ENCODE measurements around the gene ACAD11. TPM values are rescaled to one million over a fixed set of nuclear protein-coding genes. Genes with fewer than 3 reads are reported as not detected.

ACAD11 gene
- total RNA-seq, 2 experiments from 2014 or later = 11.2 to 11.4 TPM

DNA sequence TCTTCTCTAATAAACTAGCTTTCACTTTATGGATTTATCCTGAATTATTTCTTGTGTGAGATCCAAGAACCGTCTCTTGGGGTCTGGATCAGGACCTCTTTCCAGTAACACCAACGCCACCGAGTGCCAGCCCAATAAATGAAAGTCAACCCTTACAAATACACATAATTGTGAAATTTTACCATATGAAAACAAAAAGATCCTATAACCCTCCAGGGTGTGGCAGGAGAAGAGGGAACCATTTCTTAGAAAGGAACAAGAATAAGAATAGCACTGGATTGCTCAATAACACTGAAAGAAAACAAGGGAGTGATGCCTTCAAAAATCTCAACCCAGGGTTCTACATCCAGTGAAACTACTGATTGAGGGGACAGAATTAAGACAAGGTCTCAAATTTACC, 114.1 kb downstream of the ACAD11 start:
- Mint-ChIP-seq H3K4me3 (no peak overlapping the region), H3K4me1 (ENCODE audit: low read depth) (peaks cover 29% of the 10 kb centered on the region), H3K27ac (no peak overlapping the region), H3K9me3 (no peaks in the 10 kb centered on the region), H3K36me3 (ENCODE audit: low read depth) (peaks cover 8% of the 10 kb centered on the region), H3K27me3 (ENCODE audit: low read depth) (no peaks in the 10 kb centered on the region)
- intact Hi-C loops (cut with micrococcal nuclease) = no loop called here
- no peak for DNase-seq
- CTCF ChIA-PET = no interaction called here

- Mint-ChIP-seq H3K27me3 (ENCODE audit: low read depth) (no peaks in the 10 kb centered on the region), H3K4me1 (ENCODE audit: low read depth) (peaks cover 18% of the 10 kb centered on the region), H3K9me3 (no peaks in the 10 kb centered on the region), H3K27ac (no peak overlapping the region), H3K4me3 (no peak overlapping the region), H3K36me3 (ENCODE audit: low read depth) (peaks cover 11% of the 10 kb centered on the region)
- DNase-seq = no peak
- intact Hi-C loops (cut with micrococcal nuclease) = no loop called here
- CTCF ChIA-PET = no interaction called here
These were observed 115.5 kb downstream of the ACAD11 start for GRCh38 chr3:132544130-132544529.

DNA sequence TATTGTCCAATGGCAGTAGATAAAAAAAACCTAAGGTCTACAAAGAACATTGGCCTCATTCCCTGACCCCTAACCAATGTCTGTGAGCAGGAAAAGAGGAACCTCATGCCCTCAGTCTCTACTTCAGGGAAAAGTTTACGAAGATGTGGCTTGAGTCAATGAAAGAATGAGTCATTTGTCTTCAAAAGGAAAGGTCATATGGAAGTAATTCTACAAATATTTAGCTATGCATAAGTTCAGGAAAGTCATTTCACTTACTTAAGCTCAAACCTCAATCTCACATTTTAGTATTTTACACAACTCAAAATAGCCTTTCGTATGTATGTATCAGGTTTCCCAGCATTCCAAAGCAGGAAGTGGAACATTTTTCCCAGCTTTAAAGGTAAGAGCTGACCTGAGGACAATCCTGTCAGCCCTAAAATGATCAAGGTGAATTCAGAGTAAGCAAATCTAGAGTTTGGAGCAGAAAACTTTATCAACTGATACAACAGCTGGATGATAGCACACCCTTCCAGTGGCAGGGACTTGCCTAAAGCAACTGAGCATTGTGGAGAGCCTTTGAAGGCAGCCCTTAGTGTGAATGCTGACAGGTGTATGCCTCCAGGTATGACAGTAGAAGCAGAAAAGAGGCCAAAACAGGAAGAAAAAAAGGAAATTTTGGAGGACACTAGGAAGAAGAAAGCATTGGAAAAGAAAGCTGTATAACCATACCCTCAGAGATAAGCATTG, 116.4 kb downstream of the ACAD11 start:
- no peak for DNase-seq
- peak overlapping the region; percentile 51 for H3K27ac Mint-ChIP-seq
- peaks cover 14% of the 10 kb centered on the region for H3K36me3 Mint-ChIP-seq (ENCODE audit: low read depth)
- CTCF ChIA-PET = interaction anchor here (0.6 to 1.0 kb wide), 2 partner anchors 11 to 99 kb away, joined by 3 read pairs; no protein-coding TSS in a partner anchor
- intact Hi-C loops (cut with micrococcal nuclease) = no loop called here
- no peaks in the 10 kb centered on the region for H3K27me3 Mint-ChIP-seq (ENCODE audit: low read depth)
- H3K4me3 Mint-ChIP-seq = no peak overlapping the region
- no peaks in the 10 kb centered on the region for H3K9me3 Mint-ChIP-seq
- peaks cover 18% of the 10 kb centered on the region for H3K4me1 Mint-ChIP-seq (ENCODE audit: low read depth)

DNA sequence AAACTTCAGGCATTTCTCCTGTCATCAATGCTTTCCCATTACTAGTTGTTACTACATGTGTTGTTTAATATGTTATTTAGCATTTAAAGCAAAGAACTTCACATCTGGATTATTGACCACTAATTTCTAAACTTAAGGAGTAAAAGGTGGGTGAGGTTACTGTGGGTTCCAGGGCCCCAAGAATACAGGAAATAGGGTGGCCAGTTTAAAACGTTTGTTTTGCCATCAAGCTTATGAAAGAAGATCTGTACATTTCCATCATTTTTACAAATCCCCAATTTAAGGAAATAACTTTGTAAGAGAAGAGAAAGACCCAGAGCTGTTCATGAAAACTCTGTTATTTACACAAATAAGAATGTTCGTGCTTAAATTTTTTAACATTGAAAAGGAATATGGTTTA, 117.0 kb downstream of the ACAD11 start:
- intact Hi-C loops (cut with micrococcal nuclease) = no loop called here
- no peak for DNase-seq
- peak overlapping the region; percentile 18 for H3K27ac Mint-ChIP-seq
- peaks cover 17% of the 10 kb centered on the region for H3K36me3 Mint-ChIP-seq (ENCODE audit: low read depth)
- CTCF ChIA-PET = interaction anchor here (0.6 to 1.0 kb wide), 4 partner anchors 12 to 104 kb away, joined by 3 read pairs; no protein-coding TSS in a partner anchor
- peaks cover 18% of the 10 kb centered on the region for H3K4me1 Mint-ChIP-seq (ENCODE audit: low read depth)
- H3K27me3 Mint-ChIP-seq (ENCODE audit: low read depth) = no peaks in the 10 kb centered on the region
- no peaks in the 10 kb centered on the region for H3K9me3 Mint-ChIP-seq
- H3K4me3 Mint-ChIP-seq = no peak overlapping the region

DNA sequence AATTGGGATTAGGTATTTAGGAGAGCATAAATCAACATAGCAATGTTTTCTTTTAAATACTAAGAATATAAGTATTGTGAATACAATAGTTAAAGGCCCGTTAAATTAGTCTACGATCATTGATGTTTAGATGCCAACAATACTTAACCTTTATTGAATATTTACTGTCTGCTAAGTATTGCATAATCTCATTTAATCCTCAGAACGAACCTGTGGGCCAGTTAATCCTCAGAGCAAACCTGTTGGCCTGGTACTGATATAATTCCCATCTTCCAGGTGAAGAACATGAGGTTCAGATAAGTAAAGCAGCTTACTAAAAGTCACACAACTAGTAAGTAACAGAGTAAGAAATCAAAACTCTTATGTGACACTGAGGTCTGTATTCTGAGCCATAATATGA, 119.9 kb downstream of the ACAD11 start:
- no peaks in the 10 kb centered on the region for H3K9me3 Mint-ChIP-seq
- CTCF ChIA-PET = no interaction called here
- H3K27ac Mint-ChIP-seq = no peak overlapping the region
- no peaks in the 10 kb centered on the region for H3K27me3 Mint-ChIP-seq (ENCODE audit: low read depth)
- H3K4me1 Mint-ChIP-seq (ENCODE audit: low read depth) = peaks cover 18% of the 10 kb centered on the region
- no peak for DNase-seq
- intact Hi-C loops (cut with micrococcal nuclease) = no loop called here
- H3K36me3 Mint-ChIP-seq (ENCODE audit: low read depth) = peaks cover 34% of the 10 kb centered on the region
- no peak overlapping the region for H3K4me3 Mint-ChIP-seq

DNA sequence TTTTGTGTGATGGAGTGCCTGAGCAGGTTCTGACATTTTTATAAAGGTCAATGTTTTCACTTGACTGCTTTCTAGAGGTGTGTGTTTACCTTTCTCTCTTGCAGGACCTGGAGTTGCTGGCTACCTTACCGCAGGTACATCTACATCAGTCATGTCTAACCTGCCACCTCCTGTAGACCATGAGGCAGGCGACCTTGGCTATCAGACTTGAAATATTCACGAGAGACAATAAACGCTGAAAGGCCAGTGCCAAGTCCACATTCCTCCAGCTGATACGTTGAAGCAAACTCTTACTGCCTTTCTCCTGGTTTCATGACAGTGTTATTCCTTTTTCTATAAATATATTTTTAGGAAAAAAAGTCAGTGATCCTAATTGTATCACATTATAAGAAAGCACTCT, 121.5 kb downstream of the ACAD11 start:
- H3K4me1 Mint-ChIP-seq (ENCODE audit: low read depth) = peaks cover 11% of the 10 kb centered on the region
- H3K27ac Mint-ChIP-seq = no peak overlapping the region
- no peaks in the 10 kb centered on the region for H3K9me3 Mint-ChIP-seq
- no peak overlapping the region for H3K4me3 Mint-ChIP-seq
- DNase-seq = no peak
- H3K36me3 Mint-ChIP-seq (ENCODE audit: low read depth) = peaks cover 38% of the 10 kb centered on the region
- intact Hi-C loops (cut with micrococcal nuclease) = no loop called here
- no peaks in the 10 kb centered on the region for H3K27me3 Mint-ChIP-seq (ENCODE audit: low read depth)
- CTCF ChIA-PET = interaction anchor here (0.7 to 7.0 kb wide), 4 partner anchors 10 to 107 kb away, joined by 3 to 98 read pairs (median 4); no protein-coding TSS in a partner anchor

- Mint-ChIP-seq H3K4me1 (ENCODE audit: low read depth) (peaks cover 3% of the 10 kb centered on the region), H3K9me3 (no peaks in the 10 kb centered on the region), H3K4me3 (no peak overlapping the region), H3K36me3 (ENCODE audit: low read depth) (peaks cover 35% of the 10 kb centered on the region), H3K27ac (no peak overlapping the region), H3K27me3 (ENCODE audit: low read depth) (no peaks in the 10 kb centered on the region)
- no peak for DNase-seq
- CTCF ChIA-PET = interaction anchor here (1.3 to 7.0 kb wide), 4 partner anchors 16 to 108 kb away, joined by 3 to 98 read pairs (median 8); no protein-coding TSS in a partner anchor
- intact Hi-C loops (cut with micrococcal nuclease) = loop anchor here (2.0 kb wide), 1 partner anchor 184 kb away; no protein-coding TSS in a partner anchor
These were observed 122.3 kb downstream of the ACAD11 start for GRCh38 chr3:132537297-132537696.

DNA sequence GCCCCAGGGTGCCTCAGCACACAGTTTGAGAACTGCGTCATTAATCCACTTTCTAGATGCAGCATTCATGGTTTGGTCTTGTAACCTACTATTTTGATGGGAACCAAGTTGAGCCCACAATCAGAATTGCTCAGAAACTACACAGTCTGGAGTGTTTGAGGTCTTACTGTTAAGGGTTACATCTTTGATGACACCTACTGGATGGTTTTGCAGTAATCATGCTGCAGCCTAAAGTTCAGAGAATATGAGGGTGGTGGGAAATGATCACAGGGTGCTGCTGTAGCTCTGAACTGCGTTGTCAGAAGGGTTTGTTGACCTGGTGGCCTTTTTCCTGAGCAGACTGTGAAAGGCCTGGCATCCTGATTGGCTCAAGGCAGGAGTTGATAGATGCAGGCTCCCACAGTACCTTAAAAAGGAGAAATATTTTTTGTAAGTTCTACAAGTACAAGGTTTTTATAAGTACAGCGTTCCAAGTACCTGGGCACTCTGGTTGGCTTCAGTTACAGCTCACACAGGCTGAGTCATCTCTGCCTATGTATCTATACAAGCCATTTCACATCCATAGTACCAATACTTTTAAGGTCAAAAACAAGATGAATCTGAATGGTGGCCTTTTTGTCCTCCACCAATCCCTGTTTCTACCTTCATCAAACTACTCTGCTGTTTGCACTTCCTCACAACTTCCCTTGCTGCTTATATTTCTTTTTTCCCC, 123.0 kb downstream of the ACAD11 start:
- H3K27me3 Mint-ChIP-seq (ENCODE audit: low read depth) = no peaks in the 10 kb centered on the region
- no peak overlapping the region for H3K27ac Mint-ChIP-seq
- H3K36me3 Mint-ChIP-seq (ENCODE audit: low read depth) = peaks cover 35% of the 10 kb centered on the region
- CTCF ChIA-PET = interaction anchor here (0.6 to 7.0 kb wide), 15 partner anchors 11 to 185 kb away, joined by 3 to 98 read pairs (median 6); no protein-coding TSS in a partner anchor
- no peak for DNase-seq
- no peak overlapping the region for H3K4me3 Mint-ChIP-seq
- intact Hi-C loops (cut with micrococcal nuclease) = loop anchor here (1.0 to 2.0 kb wide), 2 partner anchors 106 to 184 kb away; no protein-coding TSS in a partner anchor
- H3K4me1 Mint-ChIP-seq (ENCODE audit: low read depth) = no peaks in the 10 kb centered on the region
- no peaks in the 10 kb centered on the region for H3K9me3 Mint-ChIP-seq

DNA sequence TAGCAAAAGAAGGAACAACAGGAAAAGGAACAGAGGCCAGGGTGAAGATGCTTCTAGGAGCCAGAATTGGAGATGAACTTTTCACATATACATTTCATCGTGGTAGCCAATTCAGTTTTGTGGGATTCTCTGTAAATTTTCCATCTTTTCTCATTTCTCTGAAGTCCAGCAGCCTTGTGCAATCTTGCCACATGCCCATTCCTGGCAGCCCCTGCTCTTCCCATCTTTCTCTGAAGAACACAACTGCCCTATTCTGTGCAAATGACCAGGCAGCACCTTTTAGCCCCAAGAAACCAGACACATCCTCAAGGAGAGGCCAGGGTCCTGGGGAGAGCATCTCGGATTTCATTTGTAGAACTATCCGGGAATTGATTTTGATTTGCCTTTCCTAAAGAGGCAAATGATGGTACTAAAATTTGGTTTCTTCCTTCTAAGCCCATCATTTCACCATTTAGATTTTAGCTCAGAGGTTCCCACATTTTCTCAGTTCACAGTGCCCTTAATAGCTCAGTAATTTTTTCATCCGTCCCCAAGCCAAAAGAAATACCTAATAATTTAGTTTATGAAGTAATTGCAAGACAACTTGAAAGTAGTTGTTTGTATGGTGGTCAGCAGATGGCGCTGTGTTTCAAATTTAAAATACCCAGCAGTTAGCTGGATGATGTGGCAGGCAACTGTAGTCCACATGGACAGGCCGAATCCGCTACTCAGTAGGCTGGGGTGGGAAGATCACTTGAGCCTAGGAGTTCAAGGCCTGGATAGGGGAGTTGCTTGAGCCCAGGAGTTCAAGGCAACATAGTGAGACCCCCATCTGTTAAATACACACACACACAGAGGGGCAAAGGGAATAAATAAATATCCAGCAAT, 123.8 kb downstream of the ACAD11 start:
- no peaks in the 10 kb centered on the region for H3K27me3 Mint-ChIP-seq (ENCODE audit: low read depth)
- intact Hi-C loops (cut with micrococcal nuclease) = loop anchor here (1.0 to 2.0 kb wide), 2 partner anchors 106 to 183 kb away; no protein-coding TSS in a partner anchor
- peaks cover 31% of the 10 kb centered on the region for H3K36me3 Mint-ChIP-seq (ENCODE audit: low read depth)
- no peaks in the 10 kb centered on the region for H3K9me3 Mint-ChIP-seq
- no peak overlapping the region for H3K27ac Mint-ChIP-seq
- no peaks in the 10 kb centered on the region for H3K4me1 Mint-ChIP-seq (ENCODE audit: low read depth)
- H3K4me3 Mint-ChIP-seq = no peak overlapping the region
- DNase-seq = peak; percentile 71
- CTCF ChIA-PET = interaction anchor here (0.6 to 7.0 kb wide), 17 partner anchors 10 to 184 kb away, joined by 3 to 98 read pairs (median 4); no protein-coding TSS in a partner anchor

DNA sequence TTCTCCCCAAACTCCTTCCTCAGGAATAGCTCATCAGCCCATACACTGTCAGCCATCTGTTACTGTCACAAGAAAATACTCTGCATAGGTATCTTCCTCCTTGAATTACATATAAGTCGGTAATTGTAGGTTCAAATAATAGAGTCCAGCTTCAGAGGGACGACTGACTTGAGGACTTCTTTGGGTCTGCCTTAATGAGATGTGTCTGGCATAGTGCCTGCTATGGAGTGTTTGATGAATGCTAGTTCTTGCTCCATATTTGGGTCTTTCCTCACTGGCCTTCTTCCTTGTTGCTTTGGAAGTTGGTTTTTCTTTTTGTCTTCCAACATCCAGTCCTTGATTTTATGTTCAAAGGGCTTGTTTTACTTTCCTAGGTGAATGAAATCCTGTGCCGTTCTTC, 129.0 kb downstream of the ACAD11 start:
- CTCF ChIA-PET = no interaction called here

DNA sequence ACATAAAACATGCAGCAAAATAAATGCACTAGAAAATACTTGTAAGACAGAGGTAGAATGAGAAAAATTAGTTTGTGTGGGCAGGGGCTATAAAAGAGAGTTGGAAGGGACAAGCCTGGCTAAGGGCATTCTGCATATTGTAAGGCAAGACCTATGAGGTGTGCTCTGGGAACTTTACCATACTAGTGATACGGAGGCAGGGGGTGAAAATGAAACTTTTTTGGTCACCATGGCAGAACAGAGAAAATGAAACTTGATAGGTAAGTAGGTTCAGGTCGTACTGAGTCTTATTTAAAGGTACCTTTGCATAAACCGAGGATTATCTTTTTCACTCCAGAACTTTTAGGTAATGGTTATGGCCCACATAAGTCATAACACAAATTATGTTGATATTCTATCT, 137.3 kb downstream of the ACAD11 start:
- CTCF ChIA-PET = interaction anchor here (2.6 kb wide), 1 partner anchor 14 kb away, joined by 8 read pairs; no protein-coding TSS in a partner anchor
- Mint-ChIP-seq H3K36me3 (ENCODE audit: low read depth) (peaks cover 17% of the 10 kb centered on the region), H3K9me3 (no peaks in the 10 kb centered on the region)

More for the DNA sequence above, 129.0 kb downstream of the ACAD11 start:
- Mint-ChIP-seq H3K27ac (no peak overlapping the region), H3K36me3 (ENCODE audit: low read depth) (peaks cover 25% of the 10 kb centered on the region), H3K4me3 (no peak overlapping the region), H3K27me3 (ENCODE audit: low read depth) (no peaks in the 10 kb centered on the region), H3K4me1 (ENCODE audit: low read depth) (no peaks in the 10 kb centered on the region), H3K9me3 (no peaks in the 10 kb centered on the region)
- intact Hi-C loops (cut with micrococcal nuclease) = no loop called here
- DNase-seq = no peak

More for the DNA sequence above, 137.3 kb downstream of the ACAD11 start:
- intact Hi-C loops (cut with micrococcal nuclease) = loop anchor here (5.0 kb wide), 1 partner anchor 105 kb away; the partner anchor contains the start of gene DNAJC13
- Mint-ChIP-seq H3K27ac (no peak overlapping the region), H3K4me1 (ENCODE audit: low read depth) (peaks cover 6% of the 10 kb centered on the region), H3K4me3 (no peak overlapping the region), H3K27me3 (ENCODE audit: low read depth) (no peaks in the 10 kb centered on the region)
- DNase-seq = peak; percentile 7

All from activated naive CD4-positive, alpha-beta T cell treated with anti-CD3 and anti-CD28 coated beads for 36 hours (primary cell).